GM18508 (cell line): ENCODE data around the gene UTP25.

Source experiments
- ATAC-seq: cut with Tn5 transposase; IDR thresholded peaks from one replicate; pipeline ENCODE4 v1.9.1; 2021; ENCODE audit warnings: moderate number of reproducible peaks; ENCODE audit not compliant: insufficient read depth, unreplicated experiment

UTP25 gene

GRCh38 chr1:209838537-209838936, 10.8 kb downstream of the UTP25 start:
- no peak for ATAC-seq

- ATAC-seq = no peak
Observed at GRCh38 chr1:209839875-209840546, 12.2 kb downstream of the UTP25 start.

- ATAC-seq = no peak
Observed at GRCh38 chr1:209840611-209841010, 12.8 kb downstream of the UTP25 start.

GRCh38 chr1:209844695-209845407, 17.1 kb downstream of the UTP25 start:
- no peak for ATAC-seq

- no peak for ATAC-seq
Observed at GRCh38 chr1:209845408-209845725, 17.6 kb downstream of the UTP25 start.

- no peak for ATAC-seq
Observed at GRCh38 chr1:209849388-209849787, 21.6 kb downstream of the UTP25 start.

GRCh38 chr1:209850342-209850979, 22.7 kb downstream of the UTP25 start:
- no peak for ATAC-seq

- ATAC-seq = no peak
Observed at GRCh38 chr1:209853676-209854075, 25.9 kb downstream of the UTP25 start.

GRCh38 chr1:209854196-209854595, 26.4 kb downstream of the UTP25 start:
- no peak for ATAC-seq

- ATAC-seq = no peak
Observed at GRCh38 chr1:209855006-209855405, 27.2 kb downstream of the UTP25 start.

- ATAC-seq = no peak
Observed at GRCh38 chr1:209855623-209856022, 27.9 kb downstream of the UTP25 start.

GRCh38 chr1:209858561-209859103, 30.9 kb downstream of the UTP25 start:
- ATAC-seq = no peak

GRCh38 chr1:209860293-209860881, 32.6 kb downstream of the UTP25 start:
- peak; percentile 91 for ATAC-seq

- no peak for ATAC-seq
Observed at GRCh38 chr1:209861242-209861641, 33.5 kb downstream of the UTP25 start.

GRCh38 chr1:209862391-209863356, 34.9 kb downstream of the UTP25 start:
- no peak for ATAC-seq

GRCh38 chr1:209863766-209864485, 36.2 kb downstream of the UTP25 start:
- ATAC-seq = no peak

- ATAC-seq = no peak
Observed at GRCh38 chr1:209866201-209866600, 38.4 kb downstream of the UTP25 start.

- no peak for ATAC-seq
Observed at GRCh38 chr1:209869291-209870149, 41.7 kb downstream of the UTP25 start.
